GM12878 (cell line): ENCODE measurements around the gene ANKRD6. TPM values are rescaled to one million over a fixed set of nuclear protein-coding genes. Genes with fewer than 3 reads are reported as not detected.

Experiments used
- ATAC-seq: fragments of 200-7000 bp; cut with Tn5 transposase; 3 replicates; pipeline ENCODE4 v1.9.1; 2020; ENCODE audit warnings: mild to moderate bottlenecking, moderate library complexity
- BruUV-seq: library from RNA; stranded (reverse); fragments of 400-500 nt; replicated peaks from 2 replicates; lab custom pipeline; 2021; lab: Mats Ljungman, UMichigan
- CTCF ChIA-PET: fragments of 300-600 bp; sonication (Branson Sonifier 250); formaldehyde crosslinking; extraction: SDS; loops from one replicate; lab custom pipeline; 2021; ENCODE audit warnings: inconsistent platforms; lab: Yijun Ruan, JAX
- POLR2A ChIA-PET: fragments of 350-600 bp; formaldehyde crosslinking; extraction: SDS; loops from one replicate; lab custom pipeline; 2021; ENCODE audit warnings: inconsistent platforms; lab: Charles Lee
- RAD21 ChIA-PET: fragments of 300-600 bp; sonication (Branson Sonifier 250); formaldehyde crosslinking; loops from one replicate; lab custom pipeline; 2023; ENCODE audit warnings: antibody characterized with exemption; ENCODE audit not compliant: unreplicated experiment; lab: Charles Lee
- SMC1A ChIA-PET: fragments of 300-600 bp; sonication (Branson Sonifier 250); formaldehyde crosslinking; loops from one replicate; lab custom pipeline; 2023; ENCODE audit not compliant: unreplicated experiment, uncharacterized antibody; lab: Charles Lee
- DNase-seq: peaks from one replicate; pipeline ENCODE4 v3.0.0-alpha.2; 2011; ENCODE audit warnings: low read depth, low spot score
- FAIRE-seq: peaks from 3 replicates; lab custom pipeline; 2011; peaks lifted over from hg19 to GRCh38; lab: Jason Lieb, UNC
- H2AFZ ChIP-seq: 2 replicates; pipeline ENCODE4 v1.6.0; 2011; ENCODE audit warnings: low read depth, low read length, control low read depth; ENCODE audit not compliant: control insufficient read depth
- H3K27ac ChIP-seq: 2 replicates; pipeline ENCODE4 v1.5.1; 2011; ENCODE audit warnings: control low read depth; ENCODE audit not compliant: control insufficient read depth, insufficient read depth
- H3K27me3 ChIP-seq, 2 experiments: replicated peaks in 1 of 2; 2 replicates each; pipeline versions ENCODE4 v1.6.0 to v1.6.1; 2011; ENCODE audit warnings: low read length in 1 of 2; ENCODE audit not compliant: control insufficient read depth in 2 of 2, insufficient read depth in 2 of 2
- H3K36me3 ChIP-seq, 2 experiments: 2 replicates each; pipeline ENCODE4 v1.5.1; 2011; ENCODE audit warnings: low read length in 1 of 2; ENCODE audit not compliant: control insufficient read depth in 2 of 2, insufficient read depth in 2 of 2
- H3K4me1 ChIP-seq: 2 replicates; pipeline ENCODE4 v1.6.1; 2011; ENCODE audit warnings: mild to moderate bottlenecking, low read length, moderate library complexity, mixed read lengths; ENCODE audit not compliant: control insufficient read depth, insufficient read depth
- H3K4me2 ChIP-seq: 2 replicates; pipeline ENCODE4 v1.6.0; 2011; ENCODE audit warnings: control low read depth; ENCODE audit not compliant: control insufficient read depth, insufficient read depth
- H3K4me3 ChIP-seq: fragments of 200-600 bp; sonication (generic); 2 replicates; pipeline ENCODE4 v1.5.1; 2016
- H3K79me2 ChIP-seq: 2 replicates; pipeline ENCODE4 v1.6.0; 2011; ENCODE audit warnings: low read length; ENCODE audit not compliant: control insufficient read depth, insufficient read depth
- H3K9ac ChIP-seq: 2 replicates; pipeline ENCODE4 v1.8.0; 2011; ENCODE audit warnings: low read length, control low read depth, mixed read lengths; ENCODE audit not compliant: control insufficient read depth, insufficient read depth
- H3K9me3 ChIP-seq: replicated peaks from 3 replicates; pipeline ENCODE4 v1.5.1; 2011; ENCODE audit warnings: mild to moderate bottlenecking, low read length; ENCODE audit not compliant: control insufficient read depth, insufficient read depth
- H4K20me1 ChIP-seq: 2 replicates; pipeline ENCODE4 v1.6.0; 2011; ENCODE audit not compliant: control insufficient read depth, insufficient read depth
- ATF7 ChIP-seq: fragments of 450-650 bp; IDR thresholded peaks from 2 replicates; pipeline ENCODE4 v1.6.1; 2016; ENCODE audit warnings: low read depth, mild to moderate bottlenecking
- BACH1 ChIP-seq: fragments of 450-650 bp; IDR thresholded peaks from 2 replicates; pipeline ENCODE4 v1.6.1; 2017; ENCODE audit warnings: mild to moderate bottlenecking, borderline replicate concordance
- HDGF ChIP-seq: fragments of 450-650 bp; IDR thresholded peaks from 2 replicates; pipeline ENCODE4 v1.6.1; 2016; ENCODE audit warnings: antibody characterized with exemption
- IKZF1 ChIP-seq: fragments of 450-650 bp; conservative IDR thresholded peaks from 2 replicates; pipeline ENCODE4 v1.6.1; 2017; ENCODE audit warnings: antibody characterized with exemption, mild to moderate bottlenecking
- MYB ChIP-seq: fragments of 150-350 bp; IDR thresholded peaks from 2 replicates; pipeline ENCODE4 v1.6.1; 2014; ENCODE audit warnings: mild to moderate bottlenecking, low read depth, low read length, borderline replicate concordance
- PKNOX1 ChIP-seq: fragments of 450-650 bp; IDR thresholded peaks from 2 replicates; pipeline ENCODE4 v1.6.1; 2016; ENCODE audit warnings: mild to moderate bottlenecking
- POLR2A ChIP-seq: IDR thresholded peaks from 2 replicates; pipeline ENCODE4 v1.6.1; 2011; ENCODE audit warnings: low read depth, mild to moderate bottlenecking, low read length
- WGBS: methylation state at CpG from one replicate; pipeline ENCODE4 v1.1.6; 2016; ENCODE audit warnings: low lambda C conversion rate; ENCODE audit not compliant: insufficient replicate concordance, insufficient coverage; ENCODE audit errors: missing lambda C conversion rate; 5-methylcytosine and 5-hydroxymethylcytosine counted together
- in situ Hi-C: fragments of 300-500 bp; cut with MboI; formaldehyde crosslinking; loops from 9 replicates; pipeline ENCODE4 v1.14.3; 2018; ENCODE audit warnings: mixed read lengths
- intact Hi-C: fragments of 100-400 bp; cut with micrococcal nuclease; formaldehyde crosslinking; loops from one replicate; pipeline ENCODE4 v1.14.2; 2022; ENCODE audit not compliant: unreplicated experiment
- polyA plus RNA-seq, 11 experiments: library from polyadenylated mRNA; depleted of rRNA in 4 of 11; unstranded in 6 of 11; stranded (reverse) in 5 of 11; fragments of >200 nt; fragmentation: Nextera tagmentation in 4 of 11; fragmentation: Illumina TruSeq in 1 of 11; extraction: Ambion mirVana in 4 of 11; extraction: Trizol in 1 of 11; gene quantifications; 1 replicate in 1 of 11; 2 replicates in 10 of 11; pipeline versions ENCODE4 v1.2.1 to v1.2.3, GENCODE V29; 2011 to 2016; ENCODE audit warnings: inconsistent platforms in 2 of 11, missing spikeins in 2 of 11, low read depth in 1 of 11
- total RNA-seq, 4 experiments: library from RNA; depleted of rRNA in 3 of 4; stranded (reverse); fragments of >200 nt in 3 of 4; fragmentation: Illumina TruSeq in 1 of 4; extraction: Trizol in 1 of 4; gene quantifications; 2 replicates each; pipeline versions ENCODE4 v1.2.1 to v1.2.3, GENCODE V29; 2013 to 2021

Gene ANKRD6
- total and polyA plus RNA-seq, 10 of the 15 experiments (the other 5 are each of a cell fraction or from before 2014, with no cell fraction given), result 0.03 to 0.90 (median 0.38) TPM

DNA sequence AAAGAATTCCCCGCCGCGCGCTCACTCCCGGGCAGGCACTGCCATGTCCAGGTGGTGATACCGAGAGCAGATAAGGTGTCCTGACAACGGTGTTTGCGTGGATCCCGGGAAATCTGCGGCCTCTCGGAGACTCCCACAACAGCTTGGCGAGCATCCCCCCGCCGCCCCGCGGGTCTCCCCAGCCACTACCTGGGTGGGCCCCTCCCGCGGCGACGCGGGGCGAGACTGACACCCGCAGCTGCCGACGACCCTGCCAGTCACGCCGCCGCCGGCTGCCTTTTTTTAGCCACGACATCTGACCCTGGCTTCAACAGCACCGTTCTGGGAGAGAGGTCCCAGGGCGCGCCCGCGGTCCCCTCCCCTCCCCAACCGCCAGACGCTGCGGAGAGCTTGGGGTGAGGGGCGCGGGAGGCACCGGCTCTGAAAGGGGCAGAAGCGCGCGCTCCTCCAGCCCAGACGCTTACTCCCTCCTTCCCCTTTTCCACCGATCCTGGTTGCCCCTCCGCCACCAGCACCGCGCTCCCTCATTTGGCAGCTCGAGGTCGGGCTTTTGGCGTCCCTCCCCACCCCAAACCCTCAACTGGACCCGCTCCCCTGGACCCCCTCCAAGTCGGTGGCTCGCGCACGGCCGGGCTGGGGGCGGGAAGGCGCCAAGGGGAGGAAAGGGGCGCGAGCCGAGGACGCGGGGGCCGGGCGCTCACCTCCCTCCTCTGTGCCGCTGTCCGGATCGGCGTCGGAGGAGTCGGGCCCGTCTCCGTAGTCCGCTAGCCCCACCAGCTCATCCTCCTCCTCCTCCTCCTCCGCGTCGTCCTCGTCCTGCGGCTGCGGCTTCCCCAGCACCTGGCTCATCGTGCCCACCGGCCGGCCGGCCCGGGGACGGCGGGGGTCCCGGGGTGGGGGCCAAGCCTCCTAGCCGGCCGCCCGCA is 21.5 kb upstream of the ANKRD6 start:
- no peak for DNase-seq
- H3K9ac ChIP-seq, result peak overlapping the region; percentile 71
- H3K27ac ChIP-seq, result peak overlapping the region; percentile 54

More for the DNA sequence above, 21.5 kb upstream of the ANKRD6 start:
- Histone ChIP-seq H3K4me3 (peak overlapping the region; percentile 82), H2AFZ (peak overlapping the region; percentile 92), H3K79me2 (peaks cover 44% of the 10 kb centered on the region), H3K36me3 (no peaks in the 10 kb centered on the region), H3K27me3 (no peaks in the 10 kb centered on the region; a peak in 1 of 4 replicates), H3K4me1 (peaks cover 3% of the 10 kb centered on the region; the same call in 1 of the 2 replicates), H4K20me1 (no peaks in the 10 kb centered on the region), H3K4me2 (peak overlapping the region; percentile 83), H3K9me3 (no peaks in the 10 kb centered on the region)
- in situ Hi-C loops, result no loop called here
- ChIA-PET POLR2A (interaction anchor here (1.2 kb wide), 1 partner anchor 26 kb away, joined by 3 read pairs; no protein-coding TSS in a partner anchor), CTCF (interaction anchor here (1.0 to 1.3 kb wide), 2 partner anchors 39 kb away, joined by 3 read pairs; no protein-coding TSS in a partner anchor), SMC1A (interaction anchor here (1.5 kb wide), 1 partner anchor 32 kb away, joined by 4 read pairs; no protein-coding TSS in a partner anchor), RAD21 (interaction anchor here (0.5 to 2.2 kb wide), 3 partner anchors 23 to 297 kb away, joined by 3 to 7 read pairs (median 4); no protein-coding TSS in a partner anchor)
- ATAC-seq (peak; percentile 75), FAIRE-seq (no peak)
- TF ChIP-seq BACH1 (0 out of 2 replicates have a peak, but pooled peaks have one; percentile 20), ATF7 (no peak), POLR2A (0 out of 2 replicates have a peak, but pooled peaks have one; percentile 40), PKNOX1 (0 out of 2 replicates have a peak, but pooled peaks have one; percentile 32), IKZF1 (peak; percentile 11; the same call in 1 of the 2 replicates), MYB (no peak), HDGF (0 out of 2 replicates have a peak, but pooled peaks have one; percentile 21)
- BruUV-seq, result TSS peak; percentile 61
- intact Hi-C loops, result loop anchor here (2.0 kb wide), 1 partner anchor 39 kb away; no protein-coding TSS in a partner anchor
- WGBS, result 2% methylated on average over 82 of the region's 93 CpGs
